NCI-H2196 treated with DMSO at 0.1 percent for 48 hours (cell line): ENCODE results near the gene NKX1-2.

Experiments
- DNase-seq: peaks from one replicate; lab custom pipeline; 2025; ENCODE audit not compliant: unreplicated experiment; lab: John Stamatoyannopoulos, UW

The NKX1-2 gene

DNA sequence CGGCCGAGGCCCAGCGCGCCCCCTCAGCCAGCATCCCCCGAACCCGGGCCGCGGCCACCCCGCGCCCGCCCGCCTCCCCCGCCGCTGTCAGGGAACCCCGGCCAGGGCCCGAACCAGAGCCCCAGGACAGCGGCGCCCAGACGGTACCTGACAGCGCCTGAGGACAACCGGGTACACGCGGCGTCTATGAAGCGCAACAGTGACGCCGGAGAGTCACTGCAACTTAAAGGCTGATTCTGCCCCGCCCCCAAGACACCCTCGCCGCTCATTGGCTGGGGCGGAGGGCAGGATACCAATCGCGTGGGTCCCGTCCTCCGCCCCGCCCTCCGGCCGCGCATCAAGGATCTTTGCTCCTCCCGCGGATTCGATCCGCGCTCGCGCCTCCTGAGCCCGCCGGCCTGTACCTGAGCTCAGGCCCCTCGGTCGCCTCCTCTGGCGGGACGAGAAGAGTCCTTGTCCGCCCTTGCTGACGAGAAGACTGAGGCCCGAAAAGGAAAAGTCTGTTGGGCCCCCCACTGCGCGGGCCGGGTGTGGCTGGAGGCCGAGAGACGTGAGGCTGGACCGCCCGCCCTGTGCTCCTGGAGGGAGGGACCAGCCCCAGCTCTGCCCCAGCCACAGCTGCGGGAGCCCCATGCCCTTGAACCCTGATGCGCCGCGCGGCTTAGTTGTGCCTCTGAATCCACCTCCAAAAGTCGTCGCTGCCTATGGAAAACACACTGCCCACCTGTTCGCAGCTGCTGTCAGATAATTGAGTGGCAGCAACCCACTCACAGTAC is 30.9 kb downstream of the NKX1-2 start, which contains the start of gene OAT:
TSS of gene OAT (minus strand) at position 198 of the 776 bp plus-strand sequence. CDS start 6,752 bp downstream, outside the sequence.
- peak; percentile 75 for DNase-seq

- DNase-seq: no peak
Measured at GRCh38 chr10:124417895-124418725, 31.7 kb downstream of the NKX1-2 start.

DNA sequence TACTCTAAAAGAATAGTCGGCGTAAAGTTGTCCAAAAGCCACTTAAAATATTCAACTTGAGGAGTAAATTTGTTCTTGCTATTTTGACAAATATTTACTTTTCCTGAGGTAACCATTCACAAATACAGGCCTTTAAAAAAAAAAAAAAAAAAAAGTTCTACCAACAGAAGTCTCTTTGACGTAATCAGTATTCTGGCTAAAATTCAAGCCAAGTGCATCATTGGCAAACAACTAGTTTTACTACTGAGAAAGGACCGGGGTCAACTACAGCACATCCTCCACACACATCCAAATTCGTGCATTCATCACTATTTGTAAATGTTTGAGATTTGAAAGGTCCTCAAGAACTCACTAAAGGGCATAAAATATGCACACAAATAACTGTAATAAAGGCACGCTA is 33.1 kb downstream of the NKX1-2 start:
- no peak for DNase-seq

- DNase-seq: no peak
Measured at GRCh38 chr10:124415210-124415609, 34.6 kb downstream of the NKX1-2 start.

DNA sequence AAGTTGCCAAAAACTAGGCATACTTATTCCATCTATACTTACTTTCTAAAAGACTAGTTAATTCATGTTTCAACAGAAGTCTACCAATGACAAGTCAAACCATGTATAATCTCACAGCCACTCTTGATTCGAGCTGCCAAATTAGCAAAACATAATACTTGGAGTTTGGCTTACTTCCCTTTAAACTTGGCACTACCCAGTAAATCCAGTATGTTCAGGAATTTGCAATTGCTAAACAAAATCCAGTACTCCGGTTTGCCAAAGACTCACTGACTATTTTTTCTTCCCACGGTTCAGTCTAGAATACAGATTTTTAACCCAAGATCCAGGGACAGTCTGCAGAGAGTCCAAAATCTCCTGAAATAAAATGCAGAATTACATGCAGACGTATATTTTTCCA is 35.8 kb downstream of the NKX1-2 start:
- DNase-seq: no peak

GRCh38 chr10:124409696-124410095 is 40.1 kb downstream of the NKX1-2 start:
- no peak for DNase-seq

GRCh38 chr10:124408357-124408756 is 41.5 kb downstream of the NKX1-2 start:
- DNase-seq: no peak

GRCh38 chr10:124407456-124407855 is 42.4 kb downstream of the NKX1-2 start:
- DNase-seq: no peak

- peak; percentile 12 for DNase-seq
Measured at GRCh38 chr10:124403548-124403947, 46.3 kb downstream of the NKX1-2 start.

DNA sequence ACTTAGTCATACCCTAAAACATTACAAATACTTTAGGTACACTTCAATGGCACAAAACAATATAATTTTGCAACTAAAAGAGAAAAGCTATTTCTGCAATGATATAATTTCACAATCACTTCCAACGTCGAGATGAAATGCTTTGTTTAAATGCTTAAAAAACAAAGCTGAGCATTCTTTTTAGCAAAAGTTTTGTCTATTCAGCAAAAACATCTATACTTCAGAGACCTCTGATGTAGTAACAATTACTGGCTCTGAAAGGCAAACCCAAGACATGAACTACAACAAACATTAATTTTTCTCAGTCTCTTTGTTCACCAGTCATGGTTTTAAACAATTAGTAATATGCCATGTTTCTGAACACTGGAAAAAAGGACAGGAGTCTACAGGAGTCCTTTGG is 47.6 kb downstream of the NKX1-2 start:
- DNase-seq: no peak

DNA sequence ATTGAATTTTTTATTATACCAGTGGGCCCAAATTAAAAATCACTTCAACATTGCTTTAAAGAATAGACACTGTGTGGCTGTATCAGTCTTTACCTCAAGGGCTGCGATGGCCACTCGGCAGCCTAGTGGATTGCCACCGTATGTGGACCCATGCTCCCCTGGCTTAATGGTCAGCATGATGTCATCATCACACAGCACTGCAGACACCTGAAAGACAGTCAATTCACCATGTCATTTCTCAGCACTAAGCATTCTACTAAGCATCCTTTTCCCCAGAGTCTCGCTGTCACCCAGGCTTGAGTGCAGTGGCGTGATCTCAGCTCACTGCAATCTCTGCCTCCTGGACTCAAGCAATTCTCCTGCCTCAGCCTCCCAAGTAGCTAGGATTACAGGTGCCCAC is 48.2 kb downstream of the NKX1-2 start:
- DNase-seq: no peak
